Choroid plexus epithelial cell (primary cell): ENCODE results near the gene SCN10A.

Source experiments
- DNase-seq: peaks from one replicate; pipeline ENCODE4 v3.0.0-alpha.2; 2010; ENCODE audit warnings: low read depth
- H3K4me3 ChIP-seq: 2 replicates; pipeline ENCODE4 v1.5.1; 2011; ENCODE audit warnings: low read depth, mild to moderate bottlenecking, control low read depth, low read length, moderate library complexity
- TF ChIP-seq, protein P1 (sequence below): conservative IDR thresholded peaks from 2 replicates; pipeline ENCODE4 v1.5.1; 2011; ENCODE audit warnings: low read depth, mild to moderate bottlenecking, control low read depth, inconsistent platforms, low read length, moderate library complexity

Gene SCN10A

DNA sequence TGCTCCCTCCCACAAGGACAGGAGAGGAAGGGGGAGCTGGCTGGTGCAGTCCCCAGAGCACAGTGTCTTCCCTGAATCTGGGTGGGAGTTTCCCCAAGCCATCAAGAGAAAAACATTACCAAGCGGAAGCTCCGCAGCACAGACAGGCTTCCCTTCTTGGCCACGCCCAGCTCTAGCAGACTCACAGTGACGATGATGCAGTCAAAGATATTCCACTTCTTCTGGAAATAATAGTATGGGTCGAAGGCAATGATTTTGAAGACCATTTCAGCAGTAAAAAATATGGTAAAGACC, 76.7 kb downstream of the SCN10A start:
- TF ChIP-seq, protein P1, sequence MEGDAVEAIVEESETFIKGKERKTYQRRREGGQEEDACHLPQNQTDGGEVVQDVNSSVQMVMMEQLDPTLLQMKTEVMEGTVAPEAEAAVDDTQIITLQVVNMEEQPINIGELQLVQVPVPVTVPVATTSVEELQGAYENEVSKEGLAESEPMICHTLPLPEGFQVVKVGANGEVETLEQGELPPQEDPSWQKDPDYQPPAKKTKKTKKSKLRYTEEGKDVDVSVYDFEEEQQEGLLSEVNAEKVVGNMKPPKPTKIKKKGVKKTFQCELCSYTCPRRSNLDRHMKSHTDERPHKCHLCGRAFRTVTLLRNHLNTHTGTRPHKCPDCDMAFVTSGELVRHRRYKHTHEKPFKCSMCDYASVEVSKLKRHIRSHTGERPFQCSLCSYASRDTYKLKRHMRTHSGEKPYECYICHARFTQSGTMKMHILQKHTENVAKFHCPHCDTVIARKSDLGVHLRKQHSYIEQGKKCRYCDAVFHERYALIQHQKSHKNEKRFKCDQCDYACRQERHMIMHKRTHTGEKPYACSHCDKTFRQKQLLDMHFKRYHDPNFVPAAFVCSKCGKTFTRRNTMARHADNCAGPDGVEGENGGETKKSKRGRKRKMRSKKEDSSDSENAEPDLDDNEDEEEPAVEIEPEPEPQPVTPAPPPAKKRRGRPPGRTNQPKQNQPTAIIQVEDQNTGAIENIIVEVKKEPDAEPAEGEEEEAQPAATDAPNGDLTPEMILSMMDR: no peak
- no peak overlapping the region for H3K4me3 ChIP-seq
- no peak for DNase-seq

GRCh38 chr3:38738630-38739395, 77.2 kb downstream of the SCN10A start:
- TF ChIP-seq, protein P1: peak; percentile 95
- DNase-seq: peak; percentile 71
- H3K4me3 ChIP-seq: no peak overlapping the region

- TF ChIP-seq, protein P1: no peak
- H3K4me3 ChIP-seq: no peak overlapping the region
- peak; percentile 31 for DNase-seq
Measured at GRCh38 chr3:38731522-38731921, 84.5 kb downstream of the SCN10A start.

- peak; percentile 80 for DNase-seq
- TF ChIP-seq, protein P1: no peak
- H3K4me3 ChIP-seq: no peak overlapping the region
Measured at GRCh38 chr3:38730281-38730680, 85.7 kb downstream of the SCN10A start.

DNA sequence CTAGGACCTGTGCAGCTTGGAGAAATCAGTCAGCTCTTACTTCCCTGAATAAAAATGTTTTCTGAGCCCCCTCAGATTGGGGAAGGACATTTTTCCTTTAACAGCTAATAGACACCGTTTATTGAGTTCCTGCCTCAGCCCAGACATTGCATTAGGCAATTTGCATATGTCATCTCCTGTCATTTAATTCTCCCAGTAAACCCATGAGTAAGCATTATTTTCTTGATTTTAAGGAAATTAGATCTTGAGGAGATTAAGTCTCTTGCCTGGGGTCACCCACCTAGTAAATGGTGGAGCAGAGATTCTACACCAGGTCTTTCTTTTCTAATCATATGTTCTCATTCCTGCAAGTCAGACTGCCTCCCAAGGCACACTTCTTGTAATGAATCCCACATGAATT, 88.0 kb downstream of the SCN10A start:
- TF ChIP-seq, protein P1: no peak
- no peak for DNase-seq
- no peak overlapping the region for H3K4me3 ChIP-seq

DNA sequence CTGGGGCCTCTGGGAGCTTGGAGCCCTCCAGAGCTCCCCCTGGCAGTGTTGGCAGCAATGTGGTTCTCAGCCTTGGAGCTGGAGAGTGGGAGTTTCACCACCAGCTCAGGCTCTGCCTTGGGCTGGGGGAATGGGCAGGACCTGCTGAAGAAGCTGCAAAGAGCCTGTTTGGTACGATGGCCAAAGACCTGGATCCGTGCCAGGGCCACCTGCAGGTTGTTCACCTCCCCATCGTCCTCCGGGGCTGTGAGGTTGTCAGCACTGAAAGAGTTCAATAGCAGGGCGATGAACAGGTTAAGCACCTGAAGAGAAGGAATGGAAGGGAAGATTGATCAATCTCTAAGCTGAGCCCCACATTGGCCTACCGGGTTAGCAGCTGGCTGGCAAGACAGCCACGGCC, 89.3 kb downstream of the SCN10A start:
- DNase-seq: no peak
- TF ChIP-seq, protein P1: no peak
- no peak overlapping the region for H3K4me3 ChIP-seq

- no peak for DNase-seq
- TF ChIP-seq, protein P1: no peak
- no peak overlapping the region for H3K4me3 ChIP-seq
Measured at GRCh38 chr3:38725726-38726419, 90.1 kb downstream of the SCN10A start.
